GM12875 (cell line): ENCODE results near the gene GRIK2.

Experiments
- H3K4me3 ChIP-seq: one replicate; pipeline ENCODE4 v1.5.1; 2011; ENCODE audit warnings: low read depth, low read length, control low read depth
- CTCF ChIP-seq: IDR thresholded peaks from 2 replicates; pipeline ENCODE4 v1.5.1; 2011; ENCODE audit warnings: low read depth, mild to moderate bottlenecking, control low read depth, inconsistent platforms, low read length, moderate library complexity, borderline replicate concordance; ENCODE audit not compliant: insufficient read depth

GRIK2 gene

GRCh38 chr6:101851911-101852310, 458.4 kb downstream of the GRIK2 start:
- no peak for TF ChIP-seq CTCF
- H3K4me3 ChIP-seq: no peak overlapping the region

- TF ChIP-seq CTCF: no peak
- H3K4me3 ChIP-seq: no peak overlapping the region
Observed at GRCh38 chr6:101853231-101854085, 459.9 kb downstream of the GRIK2 start.

GRCh38 chr6:101876431-101876830, 482.9 kb downstream of the GRIK2 start:
- TF ChIP-seq CTCF: no peak
- H3K4me3 ChIP-seq: no peak overlapping the region

GRCh38 chr6:101878554-101879276, 485.2 kb downstream of the GRIK2 start:
- TF ChIP-seq CTCF: no peak

GRCh38 chr6:101879782-101880181, 486.3 kb downstream of the GRIK2 start:
- no peak for TF ChIP-seq CTCF
- H3K4me3 ChIP-seq: no peak overlapping the region

More at GRCh38 chr6:101878554-101879276, 485.2 kb downstream of the GRIK2 start:
- H3K4me3 ChIP-seq: no peak overlapping the region

- no peak for TF ChIP-seq CTCF
- H3K4me3 ChIP-seq: no peak overlapping the region
Observed at GRCh38 chr6:101883505-101883904, 490.0 kb downstream of the GRIK2 start.
